ENCODE measurements around the gene BDKRB2. TPM values are rescaled to one million over a fixed set of nuclear protein-coding genes. Genes with fewer than 3 reads are reported as not detected.

The BDKRB2 gene
- total and polyA plus RNA-seq, 2 experiments from 2014 or later, result 0.14 to 0.21 TPM

DNA sequence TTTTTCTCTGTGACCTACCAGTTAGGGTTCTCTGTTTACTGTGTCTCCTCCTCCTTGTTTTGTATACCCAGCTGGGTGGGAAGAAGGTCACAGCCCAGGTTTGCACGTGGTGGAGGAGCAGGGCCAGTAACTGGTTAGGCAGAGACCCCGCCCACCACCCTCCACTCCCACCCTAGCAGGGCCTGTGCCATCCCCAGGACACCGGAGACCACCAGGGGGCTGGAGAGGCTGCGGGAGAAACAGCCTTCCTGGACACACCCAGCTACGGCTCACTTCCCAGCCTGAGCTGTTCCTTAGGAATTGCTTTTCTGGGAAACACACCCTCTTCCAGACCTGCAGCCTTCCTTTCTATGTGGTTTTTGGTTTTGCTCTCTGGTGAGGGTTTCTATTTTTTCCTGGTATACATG is 21.1 kb downstream of the BDKRB2 start:
- Histone ChIP-seq H3K4me1 (ENCODE audit: insufficient read depth) (no peaks in the 10 kb centered on the region), H2AFZ (0 out of 2 replicates have a peak overlapping the region, but pooled peaks have one; percentile 18), H3K27ac (ENCODE audit: low read depth) (no peak overlapping the region), H3K79me2 (replicated peaks; ENCODE audit: insufficient read depth) (no peaks in the 10 kb centered on the region), H3K9me2 (ENCODE audit: insufficient read depth) (no peaks in the 10 kb centered on the region), H3F3A (replicated peaks; ENCODE audit: low read depth) (no peaks in the 10 kb centered on the region), H4K20me1 (replicated peaks; ENCODE audit: insufficient read depth) (no peaks in the 10 kb centered on the region), H3K36me3 (ENCODE audit: insufficient read depth) (no peaks in the 10 kb centered on the region), H3K4me3 (no peak overlapping the region), H3K27me3 (ENCODE audit: insufficient read depth) (no peaks in the 10 kb centered on the region), H3K4me2 (no peak overlapping the region)
- DNase-seq (ENCODE audit: low spot score), result peak; percentile 56
- Mint-ChIP-seq H3K36me3 (ENCODE audit: low read depth) (peaks cover 10% of the 10 kb centered on the region; the same call in 2 of the 3 replicates), H3K4me3 (no peak overlapping the region), H3K27me3 (ENCODE audit: insufficient read depth, low read depth, poor library complexity) (peaks cover 6% of the 10 kb centered on the region), H3K27ac (no peak overlapping the region), H3K4me1 (peaks cover 5% of the 10 kb centered on the region), H3K9me3 (peaks cover 12% of the 10 kb centered on the region)
- TF ChIP-seq, protein P1, sequence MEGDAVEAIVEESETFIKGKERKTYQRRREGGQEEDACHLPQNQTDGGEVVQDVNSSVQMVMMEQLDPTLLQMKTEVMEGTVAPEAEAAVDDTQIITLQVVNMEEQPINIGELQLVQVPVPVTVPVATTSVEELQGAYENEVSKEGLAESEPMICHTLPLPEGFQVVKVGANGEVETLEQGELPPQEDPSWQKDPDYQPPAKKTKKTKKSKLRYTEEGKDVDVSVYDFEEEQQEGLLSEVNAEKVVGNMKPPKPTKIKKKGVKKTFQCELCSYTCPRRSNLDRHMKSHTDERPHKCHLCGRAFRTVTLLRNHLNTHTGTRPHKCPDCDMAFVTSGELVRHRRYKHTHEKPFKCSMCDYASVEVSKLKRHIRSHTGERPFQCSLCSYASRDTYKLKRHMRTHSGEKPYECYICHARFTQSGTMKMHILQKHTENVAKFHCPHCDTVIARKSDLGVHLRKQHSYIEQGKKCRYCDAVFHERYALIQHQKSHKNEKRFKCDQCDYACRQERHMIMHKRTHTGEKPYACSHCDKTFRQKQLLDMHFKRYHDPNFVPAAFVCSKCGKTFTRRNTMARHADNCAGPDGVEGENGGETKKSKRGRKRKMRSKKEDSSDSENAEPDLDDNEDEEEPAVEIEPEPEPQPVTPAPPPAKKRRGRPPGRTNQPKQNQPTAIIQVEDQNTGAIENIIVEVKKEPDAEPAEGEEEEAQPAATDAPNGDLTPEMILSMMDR (conservative IDR thresholded peaks at IDR 0.05; ENCODE audit: low read depth in 2 of 2), result peak; percentile 30 to 49
- no peak for TF ChIP-seq JUNB (IDR thresholded peaks at IDR 0.05; ENCODE audit: unreplicated experiment)
- peak; percentile 97 for ATAC-seq

DNA sequence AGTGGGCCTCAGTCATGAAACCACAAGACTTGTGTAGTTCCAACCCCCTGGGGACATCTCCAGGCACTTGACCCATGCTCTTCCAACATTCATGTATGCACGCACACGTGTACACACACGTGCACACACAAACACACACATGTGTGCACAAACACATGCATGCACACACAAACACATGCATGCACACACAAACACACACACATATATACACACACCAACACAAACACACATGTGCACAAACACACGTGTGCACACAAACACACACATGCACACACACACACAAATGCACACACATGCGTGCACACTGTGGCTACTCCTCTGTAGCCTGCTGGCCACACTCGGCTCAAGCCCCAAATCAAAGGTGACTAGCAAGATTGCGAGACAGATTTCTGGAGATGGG is 22.8 kb downstream of the BDKRB2 start:
- no peak overlapping the region for H3K27ac ChIP-seq (ENCODE audit: low read depth)
- Mint-ChIP-seq H3K4me1 (peaks cover 5% of the 10 kb centered on the region), H3K9me3 (peaks cover 12% of the 10 kb centered on the region), H3K4me3 (no peak overlapping the region), H3K36me3 (ENCODE audit: low read depth) (peaks cover 10% of the 10 kb centered on the region; the same call in 2 of the 3 replicates), H3K27ac (no peak overlapping the region), H3K27me3 (ENCODE audit: insufficient read depth, low read depth, poor library complexity) (peaks cover 7% of the 10 kb centered on the region)
- no peak for ATAC-seq
- H3K4me1 ChIP-seq (ENCODE audit: insufficient read depth), result no peaks in the 10 kb centered on the region
- no peaks in the 10 kb centered on the region for H3K9me2 ChIP-seq (ENCODE audit: insufficient read depth)
- H3F3A ChIP-seq (replicated peaks; ENCODE audit: low read depth), result no peaks in the 10 kb centered on the region
- H3K27me3 ChIP-seq (ENCODE audit: insufficient read depth), result no peaks in the 10 kb centered on the region
- H3K4me3 ChIP-seq, result no peak overlapping the region
- no peak for DNase-seq (ENCODE audit: low spot score)
- H2AFZ ChIP-seq, result no peak overlapping the region
- no peaks in the 10 kb centered on the region for H3K36me3 ChIP-seq (ENCODE audit: insufficient read depth)
- no peaks in the 10 kb centered on the region for H3K79me2 ChIP-seq (replicated peaks; ENCODE audit: insufficient read depth)
- H3K4me2 ChIP-seq, result no peak overlapping the region
- no peak for TF ChIP-seq JUNB (IDR thresholded peaks at IDR 0.05; ENCODE audit: unreplicated experiment)
- TF ChIP-seq, protein P1 (conservative IDR thresholded peaks at IDR 0.05; ENCODE audit: low read depth in 2 of 2), result no peak
- no peak for TF ChIP-seq STAT1 (IDR thresholded peaks at IDR 0.05; ENCODE audit: unreplicated experiment)
- no peak for TF ChIP-seq ZNF331 (CRISPR knock-in tag; IDR thresholded peaks at IDR 0.05; ENCODE audit: low read depth)
- no peak for TF ChIP-seq EZH2phosphoT487 (IDR thresholded peaks at IDR 0.05; ENCODE audit: unreplicated experiment)
- TF ChIP-seq, protein P2, sequence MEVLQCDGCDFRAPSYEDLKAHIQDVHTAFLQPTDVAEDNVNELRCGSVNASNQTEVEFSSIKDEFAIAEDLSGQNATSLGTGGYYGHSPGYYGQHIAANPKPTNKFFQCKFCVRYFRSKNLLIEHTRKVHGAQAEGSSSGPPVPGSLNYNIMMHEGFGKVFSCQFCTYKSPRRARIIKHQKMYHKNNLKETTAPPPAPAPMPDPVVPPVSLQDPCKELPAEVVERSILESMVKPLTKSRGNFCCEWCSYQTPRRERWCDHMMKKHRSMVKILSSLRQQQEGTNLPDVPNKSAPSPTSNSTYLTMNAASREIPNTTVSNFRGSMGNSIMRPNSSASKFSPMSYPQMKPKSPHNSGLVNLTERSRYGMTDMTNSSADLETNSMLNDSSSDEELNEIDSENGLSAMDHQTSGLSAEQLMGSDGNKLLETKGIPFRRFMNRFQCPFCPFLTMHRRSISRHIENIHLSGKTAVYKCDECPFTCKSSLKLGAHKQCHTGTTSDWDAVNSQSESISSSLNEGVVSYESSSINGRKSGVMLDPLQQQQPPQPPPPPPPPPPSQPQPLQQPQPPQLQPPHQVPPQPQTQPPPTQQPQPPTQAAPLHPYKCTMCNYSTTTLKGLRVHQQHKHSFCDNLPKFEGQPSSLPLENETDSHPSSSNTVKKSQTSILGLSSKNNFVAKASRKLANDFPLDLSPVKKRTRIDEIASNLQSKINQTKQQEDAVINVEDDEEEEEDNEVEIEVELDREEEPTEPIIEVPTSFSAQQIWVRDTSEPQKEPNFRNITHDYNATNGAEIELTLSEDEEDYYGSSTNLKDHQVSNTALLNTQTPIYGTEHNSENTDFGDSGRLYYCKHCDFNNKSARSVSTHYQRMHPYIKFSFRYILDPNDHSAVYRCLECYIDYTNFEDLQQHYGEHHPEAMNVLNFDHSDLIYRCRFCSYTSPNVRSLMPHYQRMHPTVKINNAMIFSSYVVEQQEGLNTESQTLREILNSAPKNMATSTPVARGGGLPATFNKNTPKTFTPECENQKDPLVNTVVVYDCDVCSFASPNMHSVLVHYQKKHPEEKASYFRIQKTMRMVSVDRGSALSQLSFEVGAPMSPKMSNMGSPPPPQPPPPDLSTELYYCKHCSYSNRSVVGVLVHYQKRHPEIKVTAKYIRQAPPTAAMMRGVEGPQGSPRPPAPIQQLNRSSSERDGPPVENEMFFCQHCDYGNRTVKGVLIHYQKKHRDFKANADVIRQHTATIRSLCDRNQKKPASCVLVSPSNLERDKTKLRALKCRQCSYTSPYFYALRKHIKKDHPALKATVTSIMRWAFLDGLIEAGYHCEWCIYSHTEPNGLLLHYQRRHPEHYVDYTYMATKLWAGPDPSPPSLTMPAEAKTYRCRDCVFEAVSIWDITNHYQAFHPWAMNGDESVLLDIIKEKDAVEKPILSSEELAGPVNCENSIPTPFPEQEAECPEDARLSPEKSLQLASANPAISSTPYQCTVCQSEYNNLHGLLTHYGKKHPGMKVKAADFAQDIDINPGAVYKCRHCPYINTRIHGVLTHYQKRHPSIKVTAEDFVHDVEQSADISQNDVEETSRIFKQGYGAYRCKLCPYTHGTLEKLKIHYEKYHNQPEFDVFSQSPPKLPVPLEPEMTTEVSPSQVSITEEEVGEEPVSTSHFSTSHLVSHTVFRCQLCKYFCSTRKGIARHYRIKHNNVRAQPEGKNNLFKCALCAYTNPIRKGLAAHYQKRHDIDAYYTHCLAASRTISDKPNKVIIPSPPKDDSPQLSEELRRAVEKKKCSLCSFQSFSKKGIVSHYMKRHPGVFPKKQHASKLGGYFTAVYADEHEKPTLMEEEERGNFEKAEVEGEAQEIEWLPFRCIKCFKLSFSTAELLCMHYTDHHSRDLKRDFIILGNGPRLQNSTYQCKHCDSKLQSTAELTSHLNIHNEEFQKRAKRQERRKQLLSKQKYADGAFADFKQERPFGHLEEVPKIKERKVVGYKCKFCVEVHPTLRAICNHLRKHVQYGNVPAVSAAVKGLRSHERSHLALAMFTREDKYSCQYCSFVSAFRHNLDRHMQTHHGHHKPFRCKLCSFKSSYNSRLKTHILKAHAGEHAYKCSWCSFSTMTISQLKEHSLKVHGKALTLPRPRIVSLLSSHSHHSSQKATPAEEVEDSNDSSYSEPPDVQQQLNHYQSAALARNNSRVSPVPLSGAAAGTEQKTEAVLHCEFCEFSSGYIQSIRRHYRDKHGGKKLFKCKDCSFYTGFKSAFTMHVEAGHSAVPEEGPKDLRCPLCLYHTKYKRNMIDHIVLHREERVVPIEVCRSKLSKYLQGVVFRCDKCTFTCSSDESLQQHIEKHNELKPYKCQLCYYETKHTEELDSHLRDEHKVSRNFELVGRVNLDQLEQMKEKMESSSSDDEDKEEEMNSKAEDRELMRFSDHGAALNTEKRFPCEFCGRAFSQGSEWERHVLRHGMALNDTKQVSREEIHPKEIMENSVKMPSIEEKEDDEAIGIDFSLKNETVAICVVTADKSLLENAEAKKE (CRISPR knock-in tag; IDR thresholded peaks at IDR 0.05), result no peak
- TF ChIP-seq, protein P3, sequence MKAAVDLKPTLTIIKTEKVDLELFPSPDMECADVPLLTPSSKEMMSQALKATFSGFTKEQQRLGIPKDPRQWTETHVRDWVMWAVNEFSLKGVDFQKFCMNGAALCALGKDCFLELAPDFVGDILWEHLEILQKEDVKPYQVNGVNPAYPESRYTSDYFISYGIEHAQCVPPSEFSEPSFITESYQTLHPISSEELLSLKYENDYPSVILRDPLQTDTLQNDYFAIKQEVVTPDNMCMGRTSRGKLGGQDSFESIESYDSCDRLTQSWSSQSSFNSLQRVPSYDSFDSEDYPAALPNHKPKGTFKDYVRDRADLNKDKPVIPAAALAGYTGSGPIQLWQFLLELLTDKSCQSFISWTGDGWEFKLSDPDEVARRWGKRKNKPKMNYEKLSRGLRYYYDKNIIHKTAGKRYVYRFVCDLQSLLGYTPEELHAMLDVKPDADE (IDR thresholded peaks at IDR 0.05), result no peak
- H4K20me1 ChIP-seq (replicated peaks; ENCODE audit: insufficient read depth), result no peaks in the 10 kb centered on the region

Measured in GM23338 (cell line).